Neural progenitor cell (in vitro differentiated cells): Measurements from ENCODE around the gene S100A14. TPM values are rescaled to one million over a fixed set of nuclear protein-coding genes. Genes with fewer than 3 reads are reported as not detected.
"Not testable (repeated sequence)": the region's sequence is repeated elsewhere in the genome, so short reads cannot be mapped to it uniquely, and the experiment has no call there.

Experiments used
- DNase-seq: peaks from one replicate; pipeline ENCODE4 v3.0.0-alpha.2; 2016; ENCODE audit warnings: low spot score
- H2AFZ ChIP-seq: fragments of 200-600 bp; sonication (generic); replicated peaks from 2 replicates; pipeline ENCODE4 v1.6.1; 2016; ENCODE audit warnings: antibody characterized with exemption
- H3F3A ChIP-seq: fragments of 200-600 bp; sonication (generic); 2 replicates; pipeline ENCODE4 v1.6.1; 2016; ENCODE audit warnings: antibody characterized with exemption, low read depth
- H3K27ac ChIP-seq: fragments of 200-600 bp; sonication (generic); 2 replicates; pipeline ENCODE4 v1.5.1; 2016; ENCODE audit warnings: mild to moderate bottlenecking
- H3K27me3 ChIP-seq: fragments of 200-600 bp; sonication (generic); 2 replicates; pipeline ENCODE4 v1.6.1; 2016; ENCODE audit warnings: mild to moderate bottlenecking, moderate library complexity
- H3K36me3 ChIP-seq: fragments of 200-600 bp; sonication (generic); 2 replicates; pipeline ENCODE4 v1.5.1; 2016
- H3K4me1 ChIP-seq: fragments of 200-600 bp; sonication (generic); 2 replicates; pipeline ENCODE4 v1.6.1; 2016; ENCODE audit warnings: mixed run types
- H3K4me2 ChIP-seq: fragments of 200-600 bp; sonication (generic); 2 replicates; pipeline ENCODE4 v1.6.1; 2016
- H3K4me3 ChIP-seq: fragments of 200-600 bp; sonication (generic); 2 replicates; pipeline ENCODE4 v1.5.1; 2016
- H3K79me2 ChIP-seq: fragments of 200-600 bp; sonication (generic); 2 replicates; pipeline ENCODE4 v1.6.1; 2016; ENCODE audit warnings: low read depth
- H3K9ac ChIP-seq: fragments of 200-600 bp; sonication (generic); 2 replicates; pipeline ENCODE4 v1.6.1; 2016
- H3K9me3 ChIP-seq: fragments of 200-600 bp; sonication (generic); 2 replicates; pipeline ENCODE4 v1.5.1; 2016; ENCODE audit warnings: low read depth
- H4K20me1 ChIP-seq: fragments of 200-600 bp; sonication (generic); 2 replicates; pipeline ENCODE4 v1.6.1; 2016; ENCODE audit warnings: low read depth
- H3K27ac Mint-ChIP-seq: 3 replicates; pipeline ENCODE4 v1.8.0; 2021; ENCODE audit warnings: mixed read lengths
- H3K27me3 Mint-ChIP-seq: 2 replicates; pipeline ENCODE4 v1.8.0; 2022; ENCODE audit warnings: low read depth, mild to moderate bottlenecking, inconsistent platforms, moderate library complexity, mixed read lengths; ENCODE audit not compliant: insufficient read depth
- H3K36me3 Mint-ChIP-seq: 3 replicates; pipeline ENCODE4 v1.8.0; 2021; ENCODE audit warnings: mixed read lengths
- H3K4me1 Mint-ChIP-seq: 3 replicates; pipeline ENCODE4 v1.8.0; 2021; ENCODE audit warnings: mixed read lengths
- H3K4me3 Mint-ChIP-seq: 3 replicates; pipeline ENCODE4 v1.8.0; 2021; ENCODE audit warnings: mild to moderate bottlenecking, moderate library complexity, mixed read lengths
- H3K9me3 Mint-ChIP-seq: 3 replicates; pipeline ENCODE4 v1.8.0; 2020; ENCODE audit warnings: mixed read lengths
- EZH2 ChIP-seq: fragments of 200-600 bp; sonication (generic); IDR thresholded peaks from 2 replicates; pipeline ENCODE4 v1.6.1; 2017; ENCODE audit warnings: antibody characterized with exemption, mild to moderate bottlenecking, moderate library complexity
- EZH2phosphoT487 ChIP-seq: fragments of 200-600 bp; sonication (generic); IDR thresholded peaks from 2 replicates; pipeline ENCODE4 v1.6.1; 2017; ENCODE audit warnings: antibody characterized with exemption
- total RNA-seq: library from RNA; depleted of rRNA; stranded (reverse); fragments of >200 nt; gene quantifications from 2 replicates; pipeline ENCODE4 v1.2.3, GENCODE V29; 2015; ENCODE audit warnings: low replicate concordance
- TF ChIP-seq, protein P1 (sequence below): fragments of 200-600 bp; sonication (generic); IDR thresholded peaks from 2 replicates; pipeline ENCODE4 v1.5.1; 2017; ENCODE audit warnings: antibody characterized with exemption, mild to moderate bottlenecking

Gene S100A14
- total RNA-seq, 1 donor from 2014 or later: not detected

GRCh38 chr1:153586347-153586746 lies 29.8 kb downstream of the S100A14 start:
- TF ChIP-seq, protein P1, sequence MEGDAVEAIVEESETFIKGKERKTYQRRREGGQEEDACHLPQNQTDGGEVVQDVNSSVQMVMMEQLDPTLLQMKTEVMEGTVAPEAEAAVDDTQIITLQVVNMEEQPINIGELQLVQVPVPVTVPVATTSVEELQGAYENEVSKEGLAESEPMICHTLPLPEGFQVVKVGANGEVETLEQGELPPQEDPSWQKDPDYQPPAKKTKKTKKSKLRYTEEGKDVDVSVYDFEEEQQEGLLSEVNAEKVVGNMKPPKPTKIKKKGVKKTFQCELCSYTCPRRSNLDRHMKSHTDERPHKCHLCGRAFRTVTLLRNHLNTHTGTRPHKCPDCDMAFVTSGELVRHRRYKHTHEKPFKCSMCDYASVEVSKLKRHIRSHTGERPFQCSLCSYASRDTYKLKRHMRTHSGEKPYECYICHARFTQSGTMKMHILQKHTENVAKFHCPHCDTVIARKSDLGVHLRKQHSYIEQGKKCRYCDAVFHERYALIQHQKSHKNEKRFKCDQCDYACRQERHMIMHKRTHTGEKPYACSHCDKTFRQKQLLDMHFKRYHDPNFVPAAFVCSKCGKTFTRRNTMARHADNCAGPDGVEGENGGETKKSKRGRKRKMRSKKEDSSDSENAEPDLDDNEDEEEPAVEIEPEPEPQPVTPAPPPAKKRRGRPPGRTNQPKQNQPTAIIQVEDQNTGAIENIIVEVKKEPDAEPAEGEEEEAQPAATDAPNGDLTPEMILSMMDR: no peak
- no peak for TF ChIP-seq EZH2phosphoT487
- no peak for TF ChIP-seq EZH2
- Mint-ChIP-seq H3K4me3 (no peak overlapping the region), H3K9me3 (peaks cover under 1% of the 10 kb centered on the region), H3K4me1 (peaks cover 18% of the 10 kb centered on the region), H3K36me3 (no peaks in the 10 kb centered on the region), H3K27ac (no peak overlapping the region), H3K27me3 (no peaks in the 10 kb centered on the region)
- H3K4me1 ChIP-seq: peaks cover 19% of the 10 kb centered on the region
- peak overlapping the region; percentile 42 for H2AFZ ChIP-seq
- no peak overlapping the region for H3K27ac ChIP-seq
- H3K9ac ChIP-seq: no peak overlapping the region
- H3F3A ChIP-seq: peaks cover 7% of the 10 kb centered on the region
- DNase-seq: no peak
- no peaks in the 10 kb centered on the region for H3K9me3 ChIP-seq
- no peaks in the 10 kb centered on the region for H4K20me1 ChIP-seq
- no peak overlapping the region for H3K4me3 ChIP-seq
- no peaks in the 10 kb centered on the region for H3K36me3 ChIP-seq
- no peaks in the 10 kb centered on the region for H3K79me2 ChIP-seq
- no peak overlapping the region for H3K4me2 ChIP-seq
- no peaks in the 10 kb centered on the region for H3K27me3 ChIP-seq

- Histone ChIP-seq H3K9me3 (no peaks in the 10 kb centered on the region), H3F3A (peaks cover 7% of the 10 kb centered on the region), H3K36me3 (no peaks in the 10 kb centered on the region), H3K27ac (no peak overlapping the region), H3K79me2 (no peaks in the 10 kb centered on the region), H3K4me1 (peaks cover 19% of the 10 kb centered on the region), H3K9ac (no peak overlapping the region), H4K20me1 (no peaks in the 10 kb centered on the region), H2AFZ (no peak overlapping the region), H3K4me2 (no peak overlapping the region), H3K4me3 (no peak overlapping the region), H3K27me3 (no peaks in the 10 kb centered on the region)
- Mint-ChIP-seq H3K27ac (no peak overlapping the region), H3K4me3 (no peak overlapping the region), H3K9me3 (peaks cover 4% of the 10 kb centered on the region), H3K4me1 (peaks cover 18% of the 10 kb centered on the region), H3K27me3 (peaks cover 2% of the 10 kb centered on the region), H3K36me3 (no peaks in the 10 kb centered on the region)
- no peak for TF ChIP-seq EZH2phosphoT487
- TF ChIP-seq, protein P1: no peak
- TF ChIP-seq EZH2: no peak
- DNase-seq: no peak
Observed at GRCh38 chr1:153585006-153585405, 31.1 kb downstream of the S100A14 start.

DNA sequence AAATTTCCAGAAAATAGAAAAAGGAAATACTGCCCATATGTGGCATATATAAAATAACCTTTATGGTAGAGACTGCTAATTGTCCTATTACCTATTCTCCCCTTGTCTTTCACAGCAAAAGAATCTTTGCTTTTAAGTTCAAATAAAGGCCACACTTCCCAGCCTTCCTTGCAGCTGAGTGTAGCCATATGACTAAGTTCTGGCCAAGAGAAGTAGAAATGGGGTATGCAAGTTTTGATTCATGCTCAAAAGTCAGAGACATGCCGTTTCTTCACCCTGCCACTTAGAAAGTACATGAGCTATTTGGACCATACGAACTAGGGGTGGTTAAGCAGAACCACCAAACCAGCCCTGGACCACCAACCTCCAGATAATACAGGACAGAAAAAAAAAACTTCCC lies 32.1 kb downstream of the S100A14 start:
- no peak overlapping the region for H2AFZ ChIP-seq
- H3K27me3 ChIP-seq: no peaks in the 10 kb centered on the region
- no peak overlapping the region for H3K27ac ChIP-seq
- no peak overlapping the region for H3K9ac ChIP-seq
- H3K4me1 Mint-ChIP-seq: peaks cover 21% of the 10 kb centered on the region
- H3K36me3 ChIP-seq: no peaks in the 10 kb centered on the region
- H3K9me3 Mint-ChIP-seq: peaks cover 4% of the 10 kb centered on the region
- H3K79me2 ChIP-seq: no peaks in the 10 kb centered on the region
- H3F3A ChIP-seq: peaks cover 15% of the 10 kb centered on the region
- TF ChIP-seq EZH2: no peak
- no peaks in the 10 kb centered on the region for H4K20me1 ChIP-seq
- H3K36me3 Mint-ChIP-seq: no peaks in the 10 kb centered on the region
- H3K4me3 Mint-ChIP-seq: no peak overlapping the region
- H3K4me2 ChIP-seq: peak overlapping the region; percentile 45
- peaks cover 23% of the 10 kb centered on the region for H3K4me1 ChIP-seq
- no peak for DNase-seq
- no peak overlapping the region for H3K4me3 ChIP-seq
- H3K27me3 Mint-ChIP-seq: peaks cover 2% of the 10 kb centered on the region
- no peak overlapping the region for H3K27ac Mint-ChIP-seq
- H3K9me3 ChIP-seq: no peaks in the 10 kb centered on the region

DNA sequence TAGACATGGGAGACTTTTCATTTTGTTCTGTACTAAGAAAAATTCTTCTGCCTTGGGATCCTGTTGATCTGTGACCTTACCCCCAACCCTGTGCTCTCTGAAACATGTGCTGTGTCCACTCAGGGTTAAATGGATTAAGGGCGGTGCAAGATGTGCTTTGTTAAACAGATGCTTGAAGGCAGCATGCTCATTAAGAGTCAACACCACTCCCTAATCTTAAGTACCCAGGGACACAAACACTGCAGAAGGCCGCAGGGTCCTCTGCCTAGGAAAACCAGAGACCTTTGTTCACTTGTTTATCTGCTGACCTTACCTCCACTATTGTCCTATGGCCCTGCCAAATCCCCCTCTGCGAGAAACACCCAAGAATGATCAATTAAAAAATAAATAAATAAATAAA lies 32.6 kb downstream of the S100A14 start:
- not testable (repeated sequence) for DNase-seq, H3K36me3 ChIP-seq, H3K27me3 ChIP-seq, H2AFZ ChIP-seq, H3K4me3 Mint-ChIP-seq, H3K9me3 ChIP-seq, H3K9me3 Mint-ChIP-seq, H3K4me3 ChIP-seq, H3K27ac ChIP-seq, H3K79me2 ChIP-seq, H3K36me3 Mint-ChIP-seq, H4K20me1 ChIP-seq, H3K27me3 Mint-ChIP-seq, H3K27ac Mint-ChIP-seq, H3K9ac ChIP-seq
- Histone ChIP-seq H3K4me2 (peak overlapping the region; percentile 45), H3F3A (peaks cover 19% of the 10 kb centered on the region), H3K4me1 (peaks cover 28% of the 10 kb centered on the region)
- peaks cover 26% of the 10 kb centered on the region for H3K4me1 Mint-ChIP-seq

GRCh38 chr1:153582836-153583235 lies 33.3 kb downstream of the S100A14 start:
- H3K4me2 ChIP-seq, H4K20me1 ChIP-seq, H2AFZ ChIP-seq, H3K79me2 ChIP-seq, H3K9me3 ChIP-seq, H3K4me3 Mint-ChIP-seq, H3K27ac ChIP-seq, H3K27ac Mint-ChIP-seq, H3K9ac ChIP-seq, DNase-seq, H3K36me3 Mint-ChIP-seq, H3K27me3 ChIP-seq, H3K36me3 ChIP-seq, H3K9me3 Mint-ChIP-seq, H3K27me3 Mint-ChIP-seq, H3K4me3 ChIP-seq: not testable (repeated sequence)
- H3K4me1 ChIP-seq: peaks cover 35% of the 10 kb centered on the region
- H3F3A ChIP-seq: peaks cover 20% of the 10 kb centered on the region
- peaks cover 32% of the 10 kb centered on the region for H3K4me1 Mint-ChIP-seq
